ENCODE results near the gene SP6. TPM values are rescaled to one million over a fixed set of nuclear protein-coding genes. Genes with fewer than 3 reads are reported as not detected.

The SP6 gene
- total RNA-seq, 2 experiments from 2014 or later = 0.07 to 0.14 TPM

DNA sequence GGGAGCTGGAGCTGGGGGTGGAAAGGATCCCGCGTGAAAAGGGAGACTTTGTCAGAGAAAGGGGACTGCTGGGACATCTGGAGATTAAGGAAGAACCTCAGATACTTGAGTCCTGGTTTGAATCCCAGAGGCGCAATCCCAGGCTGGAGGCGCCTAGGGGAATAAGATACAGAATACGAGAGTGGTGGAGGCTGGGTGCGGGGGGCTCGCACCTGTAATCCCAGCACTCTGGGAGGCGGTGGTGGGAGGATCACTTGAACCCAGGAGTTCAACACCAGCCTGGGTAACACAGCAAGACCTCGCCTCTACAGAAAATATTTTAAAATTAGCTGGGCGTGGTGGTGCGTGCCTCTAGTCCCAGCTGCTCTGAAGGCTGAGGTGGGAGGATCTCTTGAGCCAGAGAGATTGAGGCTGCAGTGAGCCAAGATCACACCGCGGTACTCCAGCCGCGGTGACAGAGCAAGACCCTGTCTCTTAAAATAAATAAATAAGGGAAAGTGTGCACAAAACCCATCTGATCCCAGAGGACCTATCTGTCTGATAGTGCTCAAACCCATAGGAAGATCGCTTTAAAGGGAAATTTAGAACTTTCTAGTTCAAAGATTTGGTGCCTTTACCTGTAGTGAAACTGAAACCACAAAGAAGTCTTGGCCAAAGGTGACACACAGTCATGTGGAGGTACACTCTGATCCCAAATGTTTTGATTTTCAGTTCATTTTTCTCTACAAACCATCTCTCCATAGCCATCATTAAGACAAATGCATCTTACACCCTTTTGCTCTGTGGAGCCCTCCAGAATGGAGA is 9.3 kb downstream of the SP6 start:
- Mint-ChIP-seq H3K4me1 (peaks cover 22% of the 10 kb centered on the region), H3K27me3 (peaks cover 20% of the 10 kb centered on the region), H3K36me3 (ENCODE audit: low read depth) (no peaks in the 10 kb centered on the region), H3K4me3 (peak overlapping the region; percentile 99), H3K27ac (peak overlapping the region; percentile 89), H3K9me3 (ENCODE audit: low read depth) (no peaks in the 10 kb centered on the region)
- DNase-seq (no peak), ATAC-seq (no peak)
- intact Hi-C loops (cut with DNase I, micrococcal nuclease) = loop anchor here (1.0 to 10.0 kb wide), 11 partner anchors 10 to 266 kb away; partner anchors contain the start of genes LRRC46 (in 2 of the 2), MRPL10 (in 2 of the 2), CDK5RAP3 (in 1 of the 2) and SNX11 (in 1 of the 2)
- ChIA-PET POLR2A (interaction anchor here (0.9 to 1.1 kb wide), 3 partner anchors 44 to 54 kb away, joined by 3 to 4 read pairs (median 3); partner anchors contain the start of gene SP2), CTCF (interaction anchor here (0.6 to 19.9 kb wide), 39 partner anchors 8 to 1164 kb away, joined by 3 to 414 read pairs (median 4); partner anchors contain the start of genes LRRC46, MRPL10, PNPO and SP2)

GRCh38 chr17:47840742-47841487 is 10.0 kb downstream of the SP6 start, which contains the start of gene SCRN2:
SCRN2 (minus strand) TSS chr17:47841273; CDS start chr17:47840843, 430 bp downstream.
- H3K27me3 Mint-ChIP-seq = peaks cover 14% of the 10 kb centered on the region
- ATAC-seq (peak; percentile 92), DNase-seq (peak; percentile 94)
- intact Hi-C loops (cut with DNase I, micrococcal nuclease) = loop anchor here (1.0 to 10.0 kb wide), 11 partner anchors 10 to 266 kb away; partner anchors contain the start of genes LRRC46 (in 2 of the 2), MRPL10 (in 2 of the 2), CDK5RAP3 (in 1 of the 2) and SNX11 (in 1 of the 2)
- ChIA-PET POLR2A (interaction anchor here (0.6 to 1.1 kb wide), 3 partner anchors 45 to 55 kb away, joined by 3 to 4 read pairs (median 4); partner anchors contain the start of gene SP2), CTCF (interaction anchor here (0.5 to 19.9 kb wide), 33 partner anchors 8 to 1165 kb away, joined by 3 to 414 read pairs (median 4); partner anchors contain the start of genes LRRC46, MRPL10, SP2 and SP6)
- no peaks in the 10 kb centered on the region for H3K9me3 Mint-ChIP-seq (ENCODE audit: low read depth)
- peak within 1 kb of the TSS; percentile 89 for H3K27ac Mint-ChIP-seq
- H3K4me1 Mint-ChIP-seq = peaks cover 22% of the 10 kb centered on the region
- peak within 1 kb of the TSS; percentile 99 for H3K4me3 Mint-ChIP-seq
- no peaks in the 10 kb centered on the region for H3K36me3 Mint-ChIP-seq (ENCODE audit: low read depth)

DNA sequence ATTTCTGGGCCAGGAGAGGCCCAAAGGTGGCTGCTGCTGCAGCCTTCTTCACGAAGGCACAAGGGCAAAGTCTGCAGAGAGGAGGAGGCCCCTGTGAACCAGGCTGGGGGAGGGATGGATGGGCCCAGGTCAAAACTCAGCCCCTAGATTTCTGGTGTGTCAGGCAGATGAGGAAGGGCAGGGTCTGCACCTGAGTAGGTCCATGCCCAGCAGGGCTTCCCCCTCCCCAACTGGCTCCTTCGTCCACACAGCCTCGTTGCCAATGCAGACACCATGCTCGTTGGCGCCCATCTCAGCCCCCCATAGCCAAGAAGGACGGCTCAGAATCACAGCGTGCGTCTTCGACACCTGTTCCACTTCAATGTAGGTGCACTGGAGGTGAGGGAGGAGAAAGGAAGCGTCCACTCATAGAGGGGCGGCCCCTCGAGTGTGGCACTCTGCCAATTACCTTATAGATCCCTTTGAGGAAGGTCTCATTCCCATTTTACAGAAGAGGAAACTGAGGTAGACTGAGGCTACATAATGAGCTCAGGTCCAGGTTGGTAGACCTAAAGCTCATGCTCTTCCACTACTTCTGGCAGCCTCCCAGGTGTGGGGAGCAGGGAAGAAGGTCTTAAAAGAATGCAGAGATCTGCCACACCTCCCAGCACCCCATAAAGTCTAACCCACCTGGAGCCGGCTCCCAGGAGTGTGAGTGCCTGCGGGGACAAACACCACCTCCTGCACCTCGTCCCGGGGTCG is 10.8 kb downstream of the SP6 start:
- ChIA-PET POLR2A (interaction anchor here (0.6 kb wide), 1 partner anchor 50 kb away, joined by 3 read pairs; no protein-coding TSS in a partner anchor), CTCF (interaction anchor here (0.5 to 19.9 kb wide), 20 partner anchors 9 to 283 kb away, joined by 3 to 414 read pairs (median 5); partner anchors contain the start of genes CDK5RAP3 and SP2)
- H3K36me3 Mint-ChIP-seq (ENCODE audit: low read depth) = peaks cover 1% of the 10 kb centered on the region
- intact Hi-C loops (cut with DNase I, micrococcal nuclease) = loop anchor here (2.0 to 10.0 kb wide), 5 partner anchors 107 to 267 kb away; partner anchors contain the start of genes CDK5RAP3 (in 1 of the 2) and SNX11 (in 1 of the 2)
- H3K4me3 Mint-ChIP-seq = peak overlapping the region; percentile 99
- peaks cover 30% of the 10 kb centered on the region for H3K4me1 Mint-ChIP-seq
- peak overlapping the region; percentile 25 for H3K27ac Mint-ChIP-seq
- H3K27me3 Mint-ChIP-seq = peaks cover 9% of the 10 kb centered on the region
- ATAC-seq (no peak), DNase-seq (no peak)
- no peaks in the 10 kb centered on the region for H3K9me3 Mint-ChIP-seq (ENCODE audit: low read depth)

DNA sequence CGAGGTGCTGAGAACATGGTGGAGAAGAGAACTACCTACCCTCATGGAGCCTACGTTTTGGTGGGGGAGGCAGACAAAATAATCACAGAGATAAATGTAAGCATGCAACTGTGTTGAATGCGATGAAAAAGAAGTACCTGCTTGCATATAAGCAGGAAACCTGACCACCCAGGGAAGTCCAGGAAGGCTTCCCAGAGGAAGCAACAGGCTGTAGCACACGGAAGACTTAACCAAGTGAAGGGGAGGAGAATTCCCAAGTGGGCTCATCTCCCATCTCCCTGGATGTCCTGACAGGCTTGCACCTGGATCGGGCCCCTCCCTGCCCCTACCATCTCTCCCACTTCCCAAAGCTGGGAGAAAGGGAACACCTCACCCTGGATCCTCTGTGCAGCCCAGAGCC is 11.9 kb downstream of the SP6 start:
- ATAC-seq (no peak), DNase-seq (no peak)
- Mint-ChIP-seq H3K9me3 (ENCODE audit: low read depth) (no peaks in the 10 kb centered on the region), H3K4me1 (peaks cover 40% of the 10 kb centered on the region), H3K4me3 (no peak overlapping the region), H3K36me3 (ENCODE audit: low read depth) (peaks cover 1% of the 10 kb centered on the region), H3K27me3 (peaks cover under 1% of the 10 kb centered on the region), H3K27ac (no peak overlapping the region)
- intact Hi-C loops (cut with DNase I, micrococcal nuclease) = no loop called here
- POLR2A ChIA-PET = no interaction called here
- CTCF ChIA-PET = interaction anchor here (0.7 to 19.9 kb wide), 3 partner anchors 47 to 140 kb away, joined by 3 to 414 read pairs (median 3); partner anchors contain the start of gene CDK5RAP3

DNA sequence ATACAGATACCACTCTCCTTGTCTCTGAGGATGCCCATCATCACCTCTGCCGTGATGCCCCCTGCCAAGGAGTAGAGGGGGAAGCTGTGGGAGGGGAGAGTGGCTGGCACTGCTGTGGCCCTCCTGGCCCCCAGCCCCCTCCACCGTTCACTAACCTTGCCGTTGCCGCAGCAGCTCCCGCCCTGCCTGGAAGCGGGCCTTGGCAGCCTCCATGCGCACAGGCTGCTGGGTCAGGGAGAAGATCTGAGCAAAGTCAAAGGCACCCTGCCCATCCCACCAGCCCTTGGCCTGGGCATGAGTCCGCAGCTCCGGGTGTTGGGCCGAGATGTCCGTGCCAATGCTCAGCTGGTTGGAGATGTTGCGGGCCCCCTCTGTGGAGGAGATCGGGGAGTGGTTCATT is 12.3 kb downstream of the SP6 start:
- DNase-seq (no peak), ATAC-seq (no peak)
- no peak overlapping the region for H3K4me3 Mint-ChIP-seq
- H3K4me1 Mint-ChIP-seq = peaks cover 44% of the 10 kb centered on the region
- no peak overlapping the region for H3K27ac Mint-ChIP-seq
- intact Hi-C loops (cut with DNase I, micrococcal nuclease) = no loop called here
- H3K36me3 Mint-ChIP-seq (ENCODE audit: low read depth) = peaks cover 1% of the 10 kb centered on the region
- no peaks in the 10 kb centered on the region for H3K27me3 Mint-ChIP-seq
- POLR2A ChIA-PET = no interaction called here
- CTCF ChIA-PET = interaction anchor here (19.9 kb wide), 1 partner anchor 47 kb away, joined by 414 read pairs; no protein-coding TSS in a partner anchor
- H3K9me3 Mint-ChIP-seq (ENCODE audit: low read depth) = no peaks in the 10 kb centered on the region

DNA sequence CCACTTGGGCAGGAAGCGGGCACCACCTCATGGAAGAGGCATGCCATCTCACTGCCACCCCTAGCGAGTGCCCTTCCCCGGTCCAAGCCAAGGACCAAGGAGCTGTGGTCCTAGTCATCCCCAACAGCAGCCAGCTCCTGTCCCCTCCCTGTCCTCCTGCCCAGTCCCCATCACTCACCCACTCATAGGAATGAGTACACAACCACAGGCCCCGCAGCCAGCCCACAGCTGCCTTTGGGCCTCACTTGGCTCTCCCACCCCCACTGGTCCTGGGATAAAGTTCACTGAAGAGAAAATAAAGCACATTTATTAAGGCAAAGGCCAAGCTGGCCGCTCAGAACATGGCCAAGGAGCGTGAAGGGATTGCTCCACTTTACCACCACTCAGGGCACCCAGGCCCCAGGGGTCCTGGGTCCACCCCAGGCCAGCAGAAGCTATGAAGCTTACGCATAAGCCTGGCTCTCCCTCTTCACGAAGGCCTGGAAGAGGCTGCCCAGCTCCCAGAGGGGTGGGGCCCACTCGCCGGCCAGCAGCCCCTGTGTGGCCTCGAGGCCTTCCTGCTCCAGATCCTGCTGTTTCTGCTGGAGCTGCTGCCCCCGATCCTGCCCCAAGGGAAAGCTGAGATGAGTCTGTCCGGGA is 13.4 kb downstream of the SP6 start:
- no peak overlapping the region for H3K27ac Mint-ChIP-seq
- H3K9me3 Mint-ChIP-seq (ENCODE audit: low read depth) = no peaks in the 10 kb centered on the region
- intact Hi-C loops (cut with DNase I, micrococcal nuclease) = no loop called here
- no peak overlapping the region for H3K4me3 Mint-ChIP-seq
- CTCF ChIA-PET = interaction anchor here (0.8 to 1.2 kb wide), 4 partner anchors 49 to 134 kb away, joined by 3 to 5 read pairs (median 4); partner anchors contain the start of gene CDK5RAP3
- peaks cover 1% of the 10 kb centered on the region for H3K36me3 Mint-ChIP-seq (ENCODE audit: low read depth)
- no peaks in the 10 kb centered on the region for H3K27me3 Mint-ChIP-seq
- POLR2A ChIA-PET = interaction anchor here (0.8 kb wide), 1 partner anchor 104 kb away, joined by 3 read pairs; the partner anchor contains the start of gene PNPO
- peaks cover 44% of the 10 kb centered on the region for H3K4me1 Mint-ChIP-seq
- ATAC-seq (no peak), DNase-seq (no peak)

- no peak for ATAC-seq
- CTCF ChIA-PET = interaction anchor here (0.7 to 1.0 kb wide), 2 partner anchors 38 to 135 kb away, joined by 3 to 5 read pairs; partner anchors contain the start of gene CDK5RAP3
- POLR2A ChIA-PET = interaction anchor here (0.8 kb wide), 1 partner anchor 105 kb away, joined by 3 read pairs; the partner anchor contains the start of gene PNPO
- Mint-ChIP-seq H3K4me1 (peaks cover 43% of the 10 kb centered on the region), H3K4me3 (no peak overlapping the region), H3K27me3 (no peaks in the 10 kb centered on the region), H3K27ac (no peak overlapping the region), H3K9me3 (ENCODE audit: low read depth) (no peaks in the 10 kb centered on the region), H3K36me3 (ENCODE audit: low read depth) (peaks cover 1% of the 10 kb centered on the region)
- intact Hi-C loops (cut with DNase I, micrococcal nuclease) = no loop called here
- DNase-seq = no peak
These were observed 14.4 kb downstream of the SP6 start for GRCh38 chr17:47836601-47837000.

- intact Hi-C loops (cut with DNase I, micrococcal nuclease) = no loop called here
- ATAC-seq (no peak), DNase-seq (no peak)
- H3K36me3 Mint-ChIP-seq (ENCODE audit: low read depth) = peaks cover 1% of the 10 kb centered on the region
- CTCF ChIA-PET = interaction anchor here (1.5 kb wide), 1 partner anchor 10 kb away, joined by 3 read pairs; no protein-coding TSS in a partner anchor
- H3K9me3 Mint-ChIP-seq (ENCODE audit: low read depth) = no peaks in the 10 kb centered on the region
- H3K4me3 Mint-ChIP-seq = no peak overlapping the region
- H3K27me3 Mint-ChIP-seq = no peaks in the 10 kb centered on the region
- peak overlapping the region; percentile 49 for H3K27ac Mint-ChIP-seq
- POLR2A ChIA-PET = no interaction called here
- H3K4me1 Mint-ChIP-seq = peaks cover 46% of the 10 kb centered on the region
These were observed 16.2 kb downstream of the SP6 start for GRCh38 chr17:47834756-47835155.

DNA sequence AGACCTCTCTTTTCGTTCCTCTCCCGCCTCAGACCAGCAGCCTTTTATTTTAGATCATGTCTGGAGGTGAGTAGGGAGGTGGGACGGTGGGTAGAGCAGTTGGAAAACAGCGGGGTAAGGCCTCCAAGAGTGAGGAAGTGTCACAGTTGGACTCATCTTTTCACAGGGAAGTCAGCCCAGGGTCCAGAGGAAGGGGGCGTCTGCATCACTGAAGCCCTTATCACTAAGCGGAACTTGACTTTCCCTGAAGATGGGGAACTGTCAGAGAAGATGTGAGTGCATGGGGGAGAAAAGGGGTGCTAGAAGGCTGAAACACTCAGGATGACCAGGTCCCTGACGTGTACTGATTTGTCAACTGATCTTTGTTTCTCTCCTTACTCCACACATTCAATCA is 19.0 kb downstream of the SP6 start:
- CTCF ChIA-PET = interaction anchor here (0.6 to 2.0 kb wide), 11 partner anchors 9 to 891 kb away, joined by 3 to 8 read pairs (median 4); partner anchors contain the start of genes SCRN2 and SP2
- ATAC-seq (peak; percentile 4), DNase-seq (no peak)
- Mint-ChIP-seq H3K27me3 (no peaks in the 10 kb centered on the region), H3K36me3 (ENCODE audit: low read depth) (peaks cover 13% of the 10 kb centered on the region), H3K9me3 (ENCODE audit: low read depth) (no peaks in the 10 kb centered on the region), H3K27ac (peak overlapping the region; percentile 88), H3K4me3 (peak overlapping the region; percentile 88), H3K4me1 (peaks cover 57% of the 10 kb centered on the region)
- intact Hi-C loops (cut with DNase I, micrococcal nuclease) = loop anchor here (1.0 to 2.0 kb wide), 6 partner anchors 9 to 183 kb away; partner anchors contain the start of genes SCRN2 (in 2 of the 2), CDK5RAP3 (in 1 of the 2), KPNB1 (in 1 of the 2) and PNPO (in 1 of the 2)
- POLR2A ChIA-PET = interaction anchor here (0.5 to 0.7 kb wide), 3 partner anchors 10 to 729 kb away, joined by 3 to 7 read pairs (median 3); partner anchors contain the start of gene OSBPL7

Data from activated CD4-positive, alpha-beta T cell treated with anti-CD3 and anti-CD28 coated beads for 36 hours (primary cell).